ENCODE results near the gene EPB41L1.
"Not testable (repeated sequence)": the region's sequence is repeated elsewhere in the genome, so short reads cannot be mapped to it uniquely, and the experiment has no call there.

Gene EPB41L1

GRCh38 chr20:36126836-36127527, 27.6 kb upstream of the EPB41L1 start:
- DNase-seq = no peak

GRCh38 chr20:36128463-36129159, 25.9 kb upstream of the EPB41L1 start:
- no peak for DNase-seq

- DNase-seq = no peak
Observed at GRCh38 chr20:36129160-36129543, 25.4 kb upstream of the EPB41L1 start.

DNA sequence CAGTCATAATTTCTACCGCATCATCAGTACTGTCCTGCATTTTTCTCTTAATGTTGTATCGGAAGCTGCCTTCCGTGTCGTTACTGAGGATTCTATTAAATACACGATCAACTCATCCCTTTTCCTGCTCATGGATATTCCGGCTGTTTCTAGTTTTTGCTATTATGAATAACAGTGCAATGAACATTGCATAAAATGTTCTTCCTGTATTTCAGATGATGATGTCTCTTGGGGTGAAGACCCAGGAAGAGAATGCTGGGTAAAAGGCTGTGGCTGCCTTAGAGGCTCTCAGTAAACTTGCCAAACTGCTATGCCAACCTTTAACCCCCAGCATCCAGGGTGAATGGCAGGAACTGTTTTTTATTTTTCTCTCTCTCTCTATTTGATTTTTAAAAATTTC, 24.1 kb upstream of the EPB41L1 start:
- no peak for DNase-seq

DNA sequence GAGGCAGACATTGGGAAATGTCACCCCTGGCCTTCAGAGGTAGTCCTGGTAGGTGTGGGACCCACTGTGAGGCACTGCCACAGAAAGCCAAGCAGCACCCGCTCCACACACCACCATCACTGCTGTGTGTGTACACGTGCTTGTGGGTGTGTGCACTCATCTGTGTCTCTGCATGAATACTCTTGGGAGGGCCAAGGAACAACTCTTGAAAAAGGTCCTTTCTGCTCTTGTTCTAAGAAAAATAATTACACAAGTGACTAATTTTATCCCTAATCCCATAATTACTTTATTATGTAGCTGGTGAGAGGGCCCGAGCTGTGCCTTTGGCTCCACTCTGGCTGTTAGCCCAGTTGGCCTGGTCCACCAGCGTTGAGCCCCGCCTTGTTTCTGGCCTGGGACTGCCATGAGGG, 21.7 kb upstream of the EPB41L1 start:
- no peak for DNase-seq

DNA sequence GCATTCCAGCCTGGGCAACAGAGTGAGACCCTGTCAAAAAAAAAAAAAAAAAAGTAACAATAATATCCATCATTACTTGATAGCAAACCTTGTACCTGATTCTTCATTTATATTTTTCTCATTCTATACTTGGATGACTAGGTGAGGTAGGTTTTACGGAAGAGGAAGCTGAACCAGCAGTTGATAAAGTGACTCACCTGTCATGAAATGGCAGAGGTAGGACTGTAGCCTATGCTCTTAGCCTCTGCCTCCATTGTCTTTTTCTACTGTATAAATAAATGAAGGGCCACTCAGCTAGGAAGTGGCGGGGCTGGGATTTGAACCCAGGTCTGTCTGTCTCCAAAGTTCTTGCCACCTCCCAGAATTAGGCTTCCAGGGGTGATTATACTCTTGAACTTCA, 20.7 kb upstream of the EPB41L1 start:
- no peak for DNase-seq

DNA sequence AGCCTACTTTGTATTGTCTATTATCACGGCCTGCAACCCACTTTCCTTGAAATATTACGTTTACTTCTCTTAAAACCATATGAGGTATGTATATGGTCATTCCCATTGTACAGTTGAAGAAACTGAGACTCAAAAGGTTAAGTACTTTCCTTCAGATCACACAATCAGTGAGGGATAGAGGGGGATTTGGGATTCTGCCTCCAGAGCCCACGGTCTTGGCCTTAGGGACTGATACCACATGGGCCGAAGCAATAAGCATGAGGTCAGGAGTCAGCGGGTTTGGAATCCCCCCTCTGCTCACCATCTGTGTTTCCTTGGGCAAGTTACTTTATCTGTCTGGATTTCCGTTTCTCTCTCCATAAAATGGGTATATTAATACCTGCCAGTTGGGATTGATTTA, 19.4 kb upstream of the EPB41L1 start:
- DNase-seq = no peak

DNA sequence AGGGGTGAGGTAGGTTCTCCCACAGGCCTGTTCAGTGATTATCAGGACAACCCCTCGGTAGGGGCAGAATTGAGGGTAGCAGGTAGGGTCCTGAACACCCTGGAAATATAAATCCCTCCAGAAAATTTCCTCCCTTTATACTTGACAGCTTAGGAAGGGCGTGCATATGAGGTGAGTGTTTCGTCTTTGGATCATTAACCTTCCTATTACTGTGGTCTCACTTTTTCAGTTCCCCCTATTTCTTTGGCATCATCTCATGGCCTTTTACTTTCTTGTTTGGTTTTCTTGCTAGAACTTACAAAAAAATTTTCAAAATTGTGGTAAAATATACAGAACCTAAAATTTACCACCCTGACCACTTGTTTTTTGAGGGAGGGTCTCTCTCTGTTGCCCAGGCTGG, 18.7 kb upstream of the EPB41L1 start:
- no peak for DNase-seq

GRCh38 chr20:36137313-36137712, 17.2 kb upstream of the EPB41L1 start:
- DNase-seq = not testable (repeated sequence)

GRCh38 chr20:36141310-36141709, 13.2 kb upstream of the EPB41L1 start:
- no peak for DNase-seq

DNA sequence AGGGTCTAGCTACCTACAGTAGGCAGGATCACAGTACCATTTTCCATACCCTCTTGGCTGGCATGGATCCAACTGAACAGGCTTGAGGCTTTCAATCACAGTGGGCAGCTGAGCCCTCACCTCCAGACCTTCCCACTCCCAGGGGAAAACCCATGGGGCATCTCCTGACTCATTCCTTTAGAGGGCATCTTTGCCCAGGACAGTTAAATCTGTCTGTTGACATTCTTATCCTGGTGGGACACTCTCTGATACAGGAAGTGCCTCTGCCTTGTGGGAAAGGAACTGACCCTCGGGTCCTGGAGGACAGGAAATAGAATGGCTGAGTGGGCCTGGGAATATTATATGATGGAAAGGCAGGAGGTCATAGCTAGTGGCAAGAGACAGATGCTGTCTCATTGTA, 10.2 kb upstream of the EPB41L1 start:
- no peak for DNase-seq

GRCh38 chr20:36145877-36146707, 8.4 kb upstream of the EPB41L1 start:
- DNase-seq = no peak

DNA sequence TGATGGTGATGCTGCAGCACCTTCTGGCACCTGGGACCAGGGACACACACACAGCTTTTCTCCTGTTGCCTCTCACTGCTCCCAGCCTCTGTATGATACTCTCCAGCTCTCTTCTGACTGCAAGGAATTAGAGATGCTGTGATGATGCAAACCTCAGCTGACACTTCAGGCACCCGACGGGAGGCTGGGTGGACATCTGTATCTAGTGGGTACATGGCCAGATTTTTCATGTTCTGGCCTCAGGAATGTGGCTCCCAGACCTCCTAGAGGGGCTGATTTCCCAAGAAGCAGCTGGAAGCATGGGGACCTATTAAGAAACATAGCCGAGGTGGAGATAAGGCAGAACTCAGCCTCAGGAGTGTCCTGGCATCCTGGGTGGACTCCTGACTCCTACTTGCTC, 6.8 kb upstream of the EPB41L1 start:
- DNase-seq = no peak

GRCh38 chr20:36148439-36148838, 6.1 kb upstream of the EPB41L1 start:
- no peak for DNase-seq

GRCh38 chr20:36149012-36149411, 5.5 kb upstream of the EPB41L1 start:
- no peak for DNase-seq

DNA sequence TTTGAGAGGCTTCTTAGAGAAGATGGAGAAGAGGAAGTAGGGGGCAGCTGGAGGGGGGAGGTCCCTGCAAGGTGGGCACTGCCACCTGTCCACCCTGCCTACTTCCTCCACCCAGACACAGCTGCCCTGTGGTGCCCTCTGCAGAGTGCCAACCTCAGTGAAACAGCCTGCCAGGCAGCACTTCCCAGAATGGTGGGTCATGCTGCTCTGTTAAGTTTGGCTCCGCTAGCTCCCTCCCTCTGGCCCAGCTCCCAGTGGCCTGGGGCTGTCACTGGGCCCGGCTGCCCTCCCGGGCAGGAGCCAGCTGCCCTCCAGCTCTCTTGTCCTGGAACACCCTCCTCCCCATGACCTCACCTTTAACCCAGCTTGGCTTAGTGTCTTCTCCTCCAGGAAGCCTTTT, 5.1 kb upstream of the EPB41L1 start:
- no peak for DNase-seq

DNA sequence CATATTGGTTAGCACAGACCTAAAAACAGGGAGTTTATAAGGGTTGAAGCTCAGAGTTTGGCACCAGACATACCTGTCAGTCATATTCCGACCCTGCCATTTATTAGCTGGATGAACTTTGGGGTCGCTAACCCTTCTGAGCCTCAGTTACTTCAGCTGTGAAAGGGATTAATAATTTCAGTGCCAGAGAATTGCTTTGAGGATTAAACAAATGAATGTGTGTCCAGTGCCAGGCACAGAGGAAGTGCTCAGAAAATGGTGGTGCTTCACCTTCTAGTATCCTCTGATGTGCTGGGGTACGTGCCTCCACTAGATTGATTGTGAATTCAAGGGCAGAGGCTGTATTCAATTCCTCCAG, 4.1 kb upstream of the EPB41L1 start:
- DNase-seq = no peak

DNA sequence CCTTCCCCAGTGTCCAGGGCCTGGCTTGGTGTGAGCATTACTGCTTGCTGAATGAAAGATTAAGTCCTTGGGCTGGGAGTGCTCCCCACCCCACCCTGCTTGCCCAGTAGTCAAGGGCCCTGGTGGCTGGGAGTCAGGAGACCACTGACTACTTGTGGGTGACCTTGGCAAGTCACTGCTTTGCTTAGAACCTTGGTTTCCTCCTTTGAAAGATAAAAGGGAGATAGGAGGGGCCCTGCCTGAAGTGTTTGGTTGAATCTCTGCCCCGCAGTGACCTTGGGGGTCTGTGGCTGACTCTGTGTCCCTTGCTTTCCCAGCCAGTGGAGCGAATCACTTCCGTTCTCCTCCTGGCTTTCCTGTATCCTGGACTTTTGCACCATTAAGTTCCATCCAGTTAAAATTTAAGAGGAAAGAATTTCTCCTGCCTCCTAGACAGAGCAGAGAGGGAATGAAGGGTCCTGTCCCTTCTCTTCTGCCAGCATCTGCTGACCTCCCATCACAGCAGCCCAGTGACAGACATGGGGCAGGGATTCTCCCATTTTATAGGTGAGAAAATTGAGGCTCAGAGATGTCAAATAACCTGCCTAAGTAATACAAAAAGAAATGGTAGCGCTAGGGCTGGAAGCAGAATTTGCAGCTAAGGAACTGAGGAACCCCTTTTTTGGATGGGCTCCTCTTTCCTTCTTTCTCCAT, 3.5 kb upstream of the EPB41L1 start:
- no peak for DNase-seq

DNA sequence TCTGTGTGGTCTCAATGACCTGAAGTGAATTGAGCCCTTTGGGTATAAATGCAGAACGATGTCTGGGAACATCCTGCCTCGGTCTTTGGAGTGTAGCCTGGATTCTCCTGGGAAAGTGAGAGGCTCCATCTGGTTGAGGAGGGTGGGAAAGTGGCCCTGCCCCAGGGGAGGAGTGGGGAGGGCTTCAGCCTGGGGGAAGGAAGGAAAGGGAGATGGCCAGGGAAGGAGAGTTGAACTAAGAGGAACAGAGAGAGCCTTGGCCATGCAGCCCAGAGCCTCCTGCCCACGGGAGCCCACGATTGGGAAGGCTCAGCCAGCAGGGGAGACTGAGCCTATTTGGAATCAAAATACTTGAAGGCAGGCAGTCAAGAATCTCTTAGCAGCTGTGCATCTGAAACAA, 2.3 kb upstream of the EPB41L1 start:
- DNase-seq = no peak

GRCh38 chr20:36153204-36153603, 1.3 kb upstream of the EPB41L1 start:
- DNase-seq = no peak

DNA sequence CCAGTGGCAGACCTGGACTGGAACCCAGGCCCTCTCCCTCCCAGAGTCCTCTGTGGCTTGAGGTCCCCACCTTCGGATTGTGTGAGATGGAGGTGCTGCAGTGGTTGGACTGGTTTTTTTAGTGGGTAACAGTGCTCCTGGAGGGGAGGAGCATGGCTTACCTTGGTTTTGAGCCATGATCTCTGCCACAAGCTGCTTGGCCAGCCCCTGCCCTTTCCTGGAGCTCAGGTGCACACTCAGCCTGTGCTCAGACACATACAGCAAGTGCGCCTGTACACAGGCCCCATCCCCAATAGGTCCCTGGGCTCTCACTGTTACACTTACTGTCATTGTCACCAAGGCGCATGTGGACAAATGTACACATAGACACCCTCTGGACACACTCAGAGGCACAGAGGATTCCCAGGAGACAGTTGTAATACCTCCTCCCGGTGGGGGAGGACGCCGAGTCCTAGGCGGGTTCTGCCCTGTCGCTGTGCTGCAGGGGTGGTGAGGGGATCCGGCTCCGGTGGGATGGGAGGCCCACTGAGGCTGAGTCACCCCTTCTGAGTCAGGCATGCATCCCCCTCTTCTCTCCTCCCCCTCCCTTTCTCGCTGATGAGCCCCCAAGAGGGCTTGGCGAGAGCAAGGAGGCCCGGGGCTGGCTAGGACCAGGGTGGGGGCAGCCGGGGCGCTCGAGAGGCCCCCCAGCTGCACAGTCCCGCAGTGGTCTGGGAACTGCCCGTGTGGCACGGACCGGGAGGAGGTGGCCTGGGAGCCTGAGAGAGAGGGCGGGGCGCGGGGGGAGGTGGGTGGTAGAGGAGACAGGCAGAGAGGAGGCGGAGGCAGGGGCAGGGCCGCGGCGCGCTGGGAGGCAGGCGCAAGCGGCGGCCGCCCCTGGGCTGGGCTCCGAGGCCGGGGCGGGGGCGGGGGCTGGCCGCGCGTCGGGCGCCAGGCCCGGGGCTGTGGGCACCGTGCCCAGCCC, 522 bp upstream of the EPB41L1 start:
- no peak for DNase-seq

DNA sequence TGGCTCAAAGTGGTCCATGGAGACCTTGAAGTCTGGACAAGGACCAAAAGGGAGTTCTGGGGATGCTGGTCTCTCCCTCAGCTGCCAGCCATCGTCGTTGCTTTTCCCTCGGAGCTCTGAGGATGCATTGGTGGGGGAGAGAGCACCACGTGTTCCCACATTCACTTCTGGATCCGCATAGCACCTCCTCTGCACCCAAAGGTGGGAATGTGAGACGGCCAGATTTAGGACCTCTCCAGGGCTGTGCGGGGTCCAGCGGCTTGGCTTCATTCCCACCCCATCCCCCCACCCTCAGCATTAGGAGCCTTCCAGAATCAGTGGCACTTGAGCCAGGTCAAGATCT, 1.1 kb downstream of the EPB41L1 start:
- DNase-seq = no peak
